GM23338 (cell line): ENCODE results near the gene PGBD5. TPM values are rescaled to one million over a fixed set of nuclear protein-coding genes. Genes with fewer than 3 reads are reported as not detected.

Source experiments
- ATAC-seq: fragments of 200-7000 bp; cut with Tn5 transposase; 3 replicates; pipeline ENCODE4 v1.9.1; 2020
- DNase-seq: peaks from one replicate; pipeline ENCODE4 v3.0.0-alpha.2; 2015; ENCODE audit warnings: low spot score
- H2AFZ ChIP-seq: fragments of 200-600 bp; sonication (generic); 2 replicates; pipeline ENCODE4 v1.8.0; 2016; ENCODE audit warnings: antibody characterized with exemption, mild to moderate bottlenecking, moderate library complexity
- H3F3A ChIP-seq: fragments of 200-600 bp; sonication (generic); replicated peaks from 2 replicates; pipeline ENCODE4 v1.8.0; 2017; ENCODE audit warnings: antibody characterized with exemption, mixed run types, low read depth
- H3K27ac ChIP-seq: fragments of 200-600 bp; sonication (generic); 2 replicates; pipeline ENCODE4 v1.6.1; 2016; ENCODE audit warnings: low read depth
- H3K27me3 ChIP-seq: fragments of 200-600 bp; sonication (generic); 2 replicates; pipeline ENCODE4 v1.8.0; 2016; ENCODE audit warnings: mild to moderate bottlenecking, mixed run types, moderate library complexity; ENCODE audit not compliant: insufficient read depth
- H3K36me3 ChIP-seq: fragments of 200-600 bp; sonication (generic); 2 replicates; pipeline ENCODE4 v1.8.0; 2016; ENCODE audit warnings: mild to moderate bottlenecking; ENCODE audit not compliant: insufficient read depth
- H3K4me1 ChIP-seq: fragments of 200-600 bp; sonication (generic); 2 replicates; pipeline ENCODE4 v1.8.0; 2016; ENCODE audit warnings: mild to moderate bottlenecking, moderate library complexity; ENCODE audit not compliant: insufficient read depth
- H3K4me2 ChIP-seq: fragments of 200-600 bp; sonication (generic); 2 replicates; pipeline ENCODE4 v1.7.1; 2017; ENCODE audit warnings: mixed run types
- H3K4me3 ChIP-seq: fragments of 200-600 bp; sonication (generic); 2 replicates; pipeline ENCODE4 v1.6.1; 2016; ENCODE audit warnings: mixed run types
- H3K79me2 ChIP-seq: fragments of 200-600 bp; sonication (generic); replicated peaks from 2 replicates; pipeline ENCODE4 v1.8.0; 2017; ENCODE audit warnings: mild to moderate bottlenecking; ENCODE audit not compliant: insufficient read depth
- H3K9me2 ChIP-seq: fragments of 200-600 bp; sonication (generic); 2 replicates; pipeline ENCODE4 v1.8.0; 2017; ENCODE audit not compliant: insufficient read depth
- H4K20me1 ChIP-seq: fragments of 200-600 bp; sonication (generic); replicated peaks from 2 replicates; pipeline ENCODE4 v1.8.0; 2017; ENCODE audit warnings: mild to moderate bottlenecking; ENCODE audit not compliant: insufficient read depth
- H3K27ac Mint-ChIP-seq: 2 replicates; pipeline ENCODE4 v1.8.0; 2020; ENCODE audit warnings: inconsistent platforms, mild to moderate bottlenecking, moderate library complexity, mixed read lengths
- H3K27me3 Mint-ChIP-seq: 3 replicates; pipeline ENCODE4 v1.8.0; 2022; ENCODE audit warnings: low read depth, mild to moderate bottlenecking, moderate library complexity, mixed read lengths, inconsistent platforms; ENCODE audit not compliant: insufficient read depth, poor library complexity
- H3K36me3 Mint-ChIP-seq: 3 replicates; pipeline ENCODE4 v1.8.0; 2021; ENCODE audit warnings: low read depth, mild to moderate bottlenecking, inconsistent platforms, moderate library complexity, mixed read lengths
- H3K4me1 Mint-ChIP-seq: 3 replicates; pipeline ENCODE4 v1.8.0; 2020; ENCODE audit warnings: mild to moderate bottlenecking, inconsistent platforms, mixed read lengths
- H3K4me3 Mint-ChIP-seq: 3 replicates; pipeline ENCODE4 v1.8.0; 2021; ENCODE audit warnings: moderate library complexity, mild to moderate bottlenecking, inconsistent platforms, mixed read lengths
- H3K9me3 Mint-ChIP-seq: 3 replicates; pipeline ENCODE4 v1.8.0; 2020; ENCODE audit warnings: moderate library complexity, mild to moderate bottlenecking, inconsistent platforms, mixed read lengths
- CREB1 ChIP-seq: fragments of 250-450 bp; sonication (Bioruptor Pico); IDR thresholded peaks from 2 replicates; pipeline ENCODE4 v1.5.0; 2020; ENCODE audit warnings: low read depth, mild to moderate bottlenecking, moderate library complexity
- CTCF ChIP-seq, 2 experiments: fragments of 200-600 bp in 1 of 2; sonication (generic) in 1 of 2; conservative IDR thresholded peaks; 2 replicates each; pipeline versions ENCODE4 v1.5.1 to v1.6.1; 2016 to 2017; ENCODE audit warnings: antibody characterized with exemption in 2 of 2, low read depth in 2 of 2, mild to moderate bottlenecking in 2 of 2, moderate library complexity in 1 of 2
- EZH2 ChIP-seq: fragments of 200-600 bp; sonication (generic); IDR thresholded peaks from one replicate; pipeline ENCODE4 v1.8.0; 2017; ENCODE audit warnings: antibody characterized with exemption, mild to moderate bottlenecking, low read depth; ENCODE audit not compliant: unreplicated experiment
- EZH2phosphoT487 ChIP-seq: fragments of 200-600 bp; sonication (generic); IDR thresholded peaks from one replicate; pipeline ENCODE4 v1.8.1; 2018; ENCODE audit warnings: antibody characterized with exemption; ENCODE audit not compliant: unreplicated experiment
- JUNB ChIP-seq: IDR thresholded peaks from one replicate; pipeline ENCODE4 v1.6.1; 2016; ENCODE audit warnings: antibody characterized with exemption; ENCODE audit not compliant: unreplicated experiment
- NANOG ChIP-seq: IDR thresholded peaks from 2 replicates; pipeline ENCODE4 v1.6.1; 2016; ENCODE audit warnings: antibody characterized with exemption, borderline replicate concordance
- POLR2AphosphoS5 ChIP-seq: IDR thresholded peaks from 2 replicates; pipeline ENCODE4 v1.6.1; 2016; ENCODE audit warnings: antibody characterized with exemption, low read depth
- REST ChIP-seq: IDR thresholded peaks from one replicate; pipeline ENCODE4 v1.6.1; 2018; ENCODE audit warnings: antibody characterized with exemption; ENCODE audit not compliant: unreplicated experiment
- STAT1 ChIP-seq: IDR thresholded peaks from one replicate; pipeline ENCODE4 v1.6.1; 2016; ENCODE audit warnings: antibody characterized with exemption; ENCODE audit not compliant: unreplicated experiment
- polyA plus RNA-seq: library from polyadenylated mRNA; unstranded; fragments of >200 nt; fragmentation: Nextera tagmentation; extraction: Ambion mirVana; gene quantifications from 2 replicates; pipeline ENCODE4 v1.2.1, GENCODE V29; 2016
- total RNA-seq: library from RNA; depleted of rRNA; stranded (reverse); fragments of >200 nt; shearing (Covaris generic); gene quantifications from 2 replicates; pipeline ENCODE4 v1.2.3, GENCODE V29; 2014
- TF ChIP-seq, protein P1 (sequence below): IDR thresholded peaks from 2 replicates; pipeline ENCODE4 v1.6.1; 2016; ENCODE audit warnings: antibody characterized with exemption

Gene PGBD5
- total and polyA plus RNA-seq, 2 experiments from 2014 or later = 3.4 to 16.6 TPM

DNA sequence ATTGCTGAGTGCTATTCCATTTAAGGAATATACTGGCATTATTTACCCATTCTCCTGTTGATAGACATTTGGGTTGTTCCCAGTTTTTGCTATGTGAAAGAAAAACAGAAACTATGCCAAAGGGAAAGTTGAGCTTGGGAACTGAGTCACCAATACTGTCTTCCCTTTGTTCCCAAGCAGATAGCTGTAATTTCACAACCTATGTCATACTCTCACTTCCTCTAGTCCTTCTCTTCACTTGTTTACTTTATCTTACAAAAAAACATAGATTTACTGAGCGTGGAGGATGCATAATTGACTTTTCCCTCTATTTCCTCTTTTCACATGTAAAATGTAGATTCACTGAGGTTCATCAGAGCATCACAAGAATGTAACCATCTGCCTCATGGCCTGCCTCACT lies 32.4 kb upstream of the PGBD5 start (continued):
- TF ChIP-seq REST = no peak
- no peak for TF ChIP-seq STAT1
- TF ChIP-seq JUNB = no peak
- no peak for TF ChIP-seq CREB1 (CRISPR knock-in tag)

DNA sequence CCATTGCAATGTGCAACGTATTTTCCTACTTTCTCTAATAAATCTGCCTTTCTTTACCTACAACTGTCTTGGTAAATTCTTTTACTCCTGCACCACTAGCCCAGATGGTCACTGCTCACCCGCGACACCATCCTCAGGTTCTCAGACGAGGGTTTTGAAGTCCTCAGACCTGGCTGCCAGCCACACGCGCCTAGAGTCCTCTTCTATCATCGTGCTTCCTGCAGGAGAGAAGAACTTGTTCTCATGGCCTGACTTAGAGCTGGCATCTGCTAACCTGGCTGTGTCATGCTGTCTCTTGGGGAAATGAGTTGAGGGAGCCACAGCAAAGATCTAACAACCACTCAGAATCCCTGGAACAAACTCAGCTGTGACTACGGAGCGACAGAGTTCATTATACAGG lies 30.3 kb upstream of the PGBD5 start:
- H3K36me3 ChIP-seq = no peaks in the 10 kb centered on the region
- no peaks in the 10 kb centered on the region for H3K9me3 Mint-ChIP-seq
- no peak overlapping the region for H3K27ac Mint-ChIP-seq
- H3K27me3 ChIP-seq = no peaks in the 10 kb centered on the region
- DNase-seq (no peak), ATAC-seq (no peak)
- H3K4me2 ChIP-seq = no peak overlapping the region
- no peak overlapping the region for H3K27ac ChIP-seq
- H3F3A ChIP-seq = no peaks in the 10 kb centered on the region
- no peak overlapping the region for H2AFZ ChIP-seq
- peaks cover 8% of the 10 kb centered on the region; the same call in 2 of the 3 replicates for H3K4me1 Mint-ChIP-seq
- no peak overlapping the region for H3K4me3 ChIP-seq
- H3K4me3 Mint-ChIP-seq = no peak overlapping the region
- H3K9me2 ChIP-seq = peaks cover 5% of the 10 kb centered on the region; the same call in 1 of the 2 replicates
- H3K27me3 Mint-ChIP-seq = peaks cover 2% of the 10 kb centered on the region
- H3K4me1 ChIP-seq = peaks cover 9% of the 10 kb centered on the region; the same call in 1 of the 2 replicates
- no peaks in the 10 kb centered on the region for H4K20me1 ChIP-seq
- H3K79me2 ChIP-seq = no peaks in the 10 kb centered on the region
- no peaks in the 10 kb centered on the region for H3K36me3 Mint-ChIP-seq
- TF ChIP-seq STAT1 (no peak), CREB1 (CRISPR knock-in tag) (no peak), NANOG (no peak), POLR2AphosphoS5 (no peak), REST (no peak), EZH2 (no peak), JUNB (no peak), EZH2phosphoT487 (no peak), CTCF (conservative IDR thresholded peaks at IDR 0.05; ENCODE audit: low read depth in 2 of 2) (no peak)
- TF ChIP-seq, protein P1, sequence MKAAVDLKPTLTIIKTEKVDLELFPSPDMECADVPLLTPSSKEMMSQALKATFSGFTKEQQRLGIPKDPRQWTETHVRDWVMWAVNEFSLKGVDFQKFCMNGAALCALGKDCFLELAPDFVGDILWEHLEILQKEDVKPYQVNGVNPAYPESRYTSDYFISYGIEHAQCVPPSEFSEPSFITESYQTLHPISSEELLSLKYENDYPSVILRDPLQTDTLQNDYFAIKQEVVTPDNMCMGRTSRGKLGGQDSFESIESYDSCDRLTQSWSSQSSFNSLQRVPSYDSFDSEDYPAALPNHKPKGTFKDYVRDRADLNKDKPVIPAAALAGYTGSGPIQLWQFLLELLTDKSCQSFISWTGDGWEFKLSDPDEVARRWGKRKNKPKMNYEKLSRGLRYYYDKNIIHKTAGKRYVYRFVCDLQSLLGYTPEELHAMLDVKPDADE = no peak
